MCF 10A (cell line): Measurements from ENCODE around the gene SKAP2. TPM values are rescaled to one million over a fixed set of nuclear protein-coding genes. Genes with fewer than 3 reads are reported as not detected.

Experiments
- BruUV-seq: library from RNA; stranded (reverse); fragments of 400-500 nt; replicated peaks from 2 replicates; lab custom pipeline; 2021; lab: Mats Ljungman, UMichigan
- CTCF ChIA-PET: fragments of 300-600 bp; sonication (Branson Sonifier 250); formaldehyde crosslinking; extraction: SDS; loops from one replicate; lab custom pipeline; 2021; ENCODE audit warnings: antibody characterized with exemption, inconsistent platforms; lab: Yijun Ruan, JAX
- POLR2A ChIA-PET: fragments of 300-600, 350-650 bp; sonication (Branson Sonifier 250); formaldehyde crosslinking; extraction: SDS; loops from one replicate; lab custom pipeline; 2020; ENCODE audit warnings: antibody characterized with exemption, inconsistent platforms; lab: Yijun Ruan, JAX
- DNase-seq: peaks from one replicate; pipeline ENCODE4 v3.0.0-alpha.2; 2018; ENCODE audit not compliant: unreplicated experiment
- H3K27ac Mint-ChIP-seq: one replicate; pipeline ENCODE4 v1.8.0; 2022; ENCODE audit warnings: mild to moderate bottlenecking, low read depth, mixed read lengths; ENCODE audit not compliant: unreplicated experiment
- H3K27me3 Mint-ChIP-seq: one replicate; pipeline ENCODE4 v1.8.0; 2022; ENCODE audit warnings: mixed read lengths; ENCODE audit not compliant: insufficient read depth, unreplicated experiment
- H3K36me3 Mint-ChIP-seq: one replicate; pipeline ENCODE4 v1.8.0; 2022; ENCODE audit warnings: mild to moderate bottlenecking, moderate library complexity, mixed read lengths; ENCODE audit not compliant: insufficient read depth, unreplicated experiment
- H3K4me1 Mint-ChIP-seq: one replicate; pipeline ENCODE4 v1.8.0; 2022; ENCODE audit warnings: mixed read lengths; ENCODE audit not compliant: insufficient read depth, unreplicated experiment
- H3K4me3 Mint-ChIP-seq: one replicate; pipeline ENCODE4 v1.8.0; 2022; ENCODE audit warnings: mild to moderate bottlenecking, moderate library complexity, mixed read lengths; ENCODE audit not compliant: unreplicated experiment
- H3K9me3 Mint-ChIP-seq: one replicate; pipeline ENCODE4 v1.8.0; 2022; ENCODE audit warnings: mixed read lengths; ENCODE audit not compliant: unreplicated experiment
- intact Hi-C: fragments of 100-400 bp; cut with micrococcal nuclease; formaldehyde crosslinking; loops from 2 replicates; pipeline ENCODE4 v1.14.1; 2022
- total RNA-seq: library from RNA; stranded (reverse); gene quantifications from 2 replicates; pipeline ENCODE4 v1.2.3, GENCODE V29; 2022
- TF ChIP-seq, protein P1 (sequence below): fragments of 200-600 bp; IDR thresholded peaks from one replicate; pipeline ENCODE4 v1.8.0; 2022; ENCODE audit warnings: antibody characterized with exemption, mild to moderate bottlenecking; ENCODE audit not compliant: unreplicated experiment

SKAP2 gene
- total RNA-seq, 1 experiment from 2014 or later = 27.5 TPM

DNA sequence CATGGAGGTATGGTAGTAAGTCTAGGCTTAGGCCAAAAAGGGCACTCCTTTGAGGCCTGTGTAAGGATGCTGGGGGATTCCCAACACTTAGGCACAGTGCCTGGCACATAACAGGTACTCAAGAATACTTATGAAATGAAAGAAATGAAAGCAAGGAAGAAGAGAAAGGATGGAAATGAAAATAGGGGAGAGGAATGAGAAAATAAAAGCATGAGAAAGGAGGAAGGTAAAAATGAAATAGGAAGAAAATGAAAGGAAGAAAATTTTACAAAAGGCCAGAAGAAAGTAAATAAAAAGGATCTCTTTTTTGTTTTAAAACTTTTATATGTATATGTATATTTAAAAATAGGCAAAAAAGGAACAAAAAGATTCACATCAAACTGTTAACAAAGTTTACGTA is 146.3 kb downstream of the SKAP2 start:
- H3K4me1 Mint-ChIP-seq = no peaks in the 10 kb centered on the region
- ChIA-PET CTCF (no interaction called here), POLR2A (interaction anchor here (1.1 kb wide), 2 partner anchors 15 to 28 kb away, joined by 3 read pairs; no protein-coding TSS in a partner anchor)
- intact Hi-C loops = no loop called here
- peaks cover 7% of the 10 kb centered on the region for H3K36me3 Mint-ChIP-seq
- no peak overlapping the region for H3K4me3 Mint-ChIP-seq
- H3K27me3 Mint-ChIP-seq = no peaks in the 10 kb centered on the region
- H3K9me3 Mint-ChIP-seq = no peaks in the 10 kb centered on the region
- TF ChIP-seq, protein P1, sequence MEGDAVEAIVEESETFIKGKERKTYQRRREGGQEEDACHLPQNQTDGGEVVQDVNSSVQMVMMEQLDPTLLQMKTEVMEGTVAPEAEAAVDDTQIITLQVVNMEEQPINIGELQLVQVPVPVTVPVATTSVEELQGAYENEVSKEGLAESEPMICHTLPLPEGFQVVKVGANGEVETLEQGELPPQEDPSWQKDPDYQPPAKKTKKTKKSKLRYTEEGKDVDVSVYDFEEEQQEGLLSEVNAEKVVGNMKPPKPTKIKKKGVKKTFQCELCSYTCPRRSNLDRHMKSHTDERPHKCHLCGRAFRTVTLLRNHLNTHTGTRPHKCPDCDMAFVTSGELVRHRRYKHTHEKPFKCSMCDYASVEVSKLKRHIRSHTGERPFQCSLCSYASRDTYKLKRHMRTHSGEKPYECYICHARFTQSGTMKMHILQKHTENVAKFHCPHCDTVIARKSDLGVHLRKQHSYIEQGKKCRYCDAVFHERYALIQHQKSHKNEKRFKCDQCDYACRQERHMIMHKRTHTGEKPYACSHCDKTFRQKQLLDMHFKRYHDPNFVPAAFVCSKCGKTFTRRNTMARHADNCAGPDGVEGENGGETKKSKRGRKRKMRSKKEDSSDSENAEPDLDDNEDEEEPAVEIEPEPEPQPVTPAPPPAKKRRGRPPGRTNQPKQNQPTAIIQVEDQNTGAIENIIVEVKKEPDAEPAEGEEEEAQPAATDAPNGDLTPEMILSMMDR = no peak
- no peak overlapping the region for H3K27ac Mint-ChIP-seq
- BruUV-seq = no TSS peak
- DNase-seq = no peak

DNA sequence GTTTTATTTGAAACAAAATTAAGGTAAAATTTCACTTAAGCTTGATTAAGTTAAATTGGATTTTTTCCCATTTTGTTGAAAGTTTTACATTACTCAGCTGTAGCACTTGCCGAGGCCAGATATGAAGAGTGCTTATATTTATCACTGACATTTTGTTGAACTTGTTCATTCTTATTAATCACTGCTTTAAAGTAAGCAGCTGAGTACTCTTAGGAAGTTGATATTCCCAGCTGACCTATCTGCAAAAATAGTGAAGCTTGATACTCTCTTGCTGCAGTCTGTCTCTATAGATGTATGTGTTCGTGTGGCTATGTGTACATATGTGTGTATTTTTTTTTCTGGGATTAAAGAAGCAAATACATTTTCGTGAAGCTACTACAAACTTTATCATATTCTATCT is 150.0 kb downstream of the SKAP2 start:
- CTCF ChIA-PET = interaction anchor here (0.5 to 0.9 kb wide), 3 partner anchors 59 to 416 kb away, joined by 3 to 4 read pairs (median 3); partner anchors contain the start of gene HOXA4
- no peak overlapping the region for H3K4me3 Mint-ChIP-seq
- no TSS peak for BruUV-seq

DNA sequence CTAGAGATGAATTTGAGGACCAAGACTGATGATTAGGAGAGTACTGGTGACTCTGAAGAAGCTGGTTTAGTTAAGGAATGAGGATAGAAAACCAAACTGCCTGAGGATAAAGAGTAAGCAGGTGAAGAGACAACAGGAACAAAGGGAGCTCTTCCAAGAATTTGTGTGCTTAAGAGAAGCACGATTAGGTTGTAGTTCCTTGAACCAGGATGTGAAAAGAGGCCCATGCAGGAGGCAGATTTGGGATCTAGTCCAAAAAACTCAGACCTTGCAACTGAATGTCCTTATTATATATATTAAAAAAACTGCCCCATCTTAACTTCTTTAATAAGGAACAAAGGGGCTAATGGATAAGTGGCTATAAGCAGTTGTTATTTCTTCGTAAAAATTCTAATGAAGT is 150.4 kb downstream of the SKAP2 start:
- Mint-ChIP-seq H3K9me3 (no peaks in the 10 kb centered on the region), H3K27ac (no peak overlapping the region), H3K4me1 (peaks cover 3% of the 10 kb centered on the region), H3K4me3 (no peak overlapping the region), H3K36me3 (peaks cover 7% of the 10 kb centered on the region), H3K27me3 (no peaks in the 10 kb centered on the region)
- BruUV-seq = no TSS peak
- TF ChIP-seq, protein P1 = no peak
- CTCF ChIA-PET = interaction anchor here (0.9 kb wide), 1 partner anchor 417 kb away, joined by 3 read pairs; the partner anchor contains the start of gene HOXA4
- POLR2A ChIA-PET = interaction anchor here (1.0 to 1.6 kb wide), 2 partner anchors 9 to 15 kb away, joined by 3 to 4 read pairs; no protein-coding TSS in a partner anchor
- no peak for DNase-seq
- intact Hi-C loops = no loop called here

More for the DNA sequence above, 150.0 kb downstream of the SKAP2 start:
- intact Hi-C loops = no loop called here
- no peak for DNase-seq
- Mint-ChIP-seq H3K9me3 (no peaks in the 10 kb centered on the region), H3K27ac (no peak overlapping the region), H3K36me3 (peaks cover 7% of the 10 kb centered on the region), H3K4me1 (no peaks in the 10 kb centered on the region), H3K27me3 (no peaks in the 10 kb centered on the region)
- TF ChIP-seq, protein P1 = no peak
- POLR2A ChIA-PET = interaction anchor here (0.7 to 1.6 kb wide), 3 partner anchors 9 to 20 kb away, joined by 3 to 4 read pairs (median 3); no protein-coding TSS in a partner anchor

DNA sequence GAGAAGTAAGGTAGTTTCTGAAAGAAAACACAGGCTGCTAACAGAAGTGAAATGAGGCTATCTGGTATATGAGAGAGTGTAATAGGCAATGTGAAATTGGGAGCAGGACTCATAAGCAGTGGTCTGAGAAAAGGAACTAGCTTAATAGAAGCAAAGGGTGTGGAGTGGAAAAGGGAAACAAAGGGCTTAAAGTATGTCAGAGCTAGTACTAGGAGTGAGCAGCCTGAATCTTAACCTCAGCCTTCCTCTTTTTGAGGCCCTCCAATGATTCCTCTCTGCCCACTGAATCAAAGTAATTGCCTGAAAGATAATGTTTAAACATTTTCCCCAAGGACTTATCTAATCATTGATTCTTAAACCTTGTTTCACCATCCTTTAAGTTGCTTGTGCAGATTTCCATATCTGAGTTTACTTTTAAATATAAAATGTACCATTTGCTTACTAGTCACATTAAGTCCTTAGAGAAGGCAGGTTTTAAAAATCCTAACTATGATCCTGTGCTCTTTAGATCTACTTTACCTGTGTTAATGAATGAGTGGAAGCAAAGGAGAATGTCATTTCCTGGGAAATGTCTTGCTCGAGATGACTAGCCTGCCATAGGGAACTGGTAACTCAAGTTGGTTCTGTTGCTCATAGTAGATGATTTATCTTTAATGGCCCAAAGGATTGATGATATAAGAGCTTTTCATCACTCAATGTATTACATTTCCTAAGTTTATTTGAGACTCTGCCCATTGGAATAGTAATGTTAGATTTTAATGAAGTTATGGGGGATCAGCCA is 155.0 kb downstream of the SKAP2 start:
- TF ChIP-seq, protein P1 = no peak
- BruUV-seq = no TSS peak
- intact Hi-C loops = no loop called here
- Mint-ChIP-seq H3K4me1 (peaks cover 14% of the 10 kb centered on the region), H3K36me3 (no peaks in the 10 kb centered on the region), H3K27me3 (no peaks in the 10 kb centered on the region), H3K9me3 (no peaks in the 10 kb centered on the region), H3K27ac (no peak overlapping the region), H3K4me3 (no peak overlapping the region)
- ChIA-PET CTCF (interaction anchor here (0.8 kb wide), 1 partner anchor 23 kb away, joined by 3 read pairs; no protein-coding TSS in a partner anchor), POLR2A (interaction anchor here (0.7 kb wide), 1 partner anchor 10 kb away, joined by 3 read pairs; no protein-coding TSS in a partner anchor)
- DNase-seq = no peak
